Small intestine (tissue), 7 donors: ENCODE results near the gene LHX8. TPM values are rescaled to one million over a fixed set of nuclear protein-coding genes. Genes with fewer than 3 reads are reported as not detected.
"Not testable (repeated sequence)": the region's sequence is repeated elsewhere in the genome, so short reads cannot be mapped to it uniquely, and the experiment has no call there.

Source experiments
- DNase-seq, 2 donors: peaks; one replicate each; pipeline versions ENCODE4 v3.0.0 to v3.0.0-alpha.2; 2013
- FAIRE-seq: peaks from 2 replicates; lab custom pipeline; 2012; peaks lifted over from hg19 to GRCh38; lab: Jason Lieb, UNC
- H3K27ac ChIP-seq, 3 donors: one replicate each; pipeline ENCODE4 v1.5.1; 2013; ENCODE audit warnings: low read length in 2 of 3, mild to moderate bottlenecking in 2 of 3, control low read depth in 1 of 3, inconsistent platforms in 1 of 3, low read depth in 1 of 3, moderate library complexity in 1 of 3
- H3K27me3 ChIP-seq, 3 donors: one replicate each; pipeline ENCODE4 v1.6.1; 2013; ENCODE audit warnings: low read length in 3 of 3, inconsistent platforms in 1 of 3; ENCODE audit not compliant: control insufficient read depth in 3 of 3, insufficient read depth in 3 of 3
- H3K36me3 ChIP-seq, 3 donors: one replicate each; pipeline ENCODE4 v1.6.1; 2013; ENCODE audit warnings: low read length in 3 of 3, inconsistent platforms in 1 of 3, low read depth in 1 of 3, mild to moderate bottlenecking in 1 of 3, moderate library complexity in 1 of 3; ENCODE audit not compliant: control insufficient read depth in 3 of 3, insufficient read depth in 2 of 3
- H3K4me1 ChIP-seq, 3 donors: one replicate each; pipeline ENCODE4 v1.6.1; 2013; ENCODE audit warnings: low read length in 2 of 3, inconsistent platforms in 1 of 3, low read depth in 1 of 3, mild to moderate bottlenecking in 1 of 3, moderate library complexity in 1 of 3; ENCODE audit not compliant: control insufficient read depth in 3 of 3, insufficient read depth in 2 of 3
- H3K4me3 ChIP-seq, 3 donors: one replicate each; pipeline ENCODE4 v1.5.1; 2013; ENCODE audit warnings: low read length in 3 of 3, control low read depth in 1 of 3, inconsistent platforms in 1 of 3, low read depth in 1 of 3, mild to moderate bottlenecking in 1 of 3, moderate library complexity in 1 of 3
- H3K9me3 ChIP-seq, 2 donors: one replicate each; pipeline ENCODE4 v1.6.1; 2013; ENCODE audit warnings: low read depth in 1 of 2, low read length in 1 of 2; ENCODE audit not compliant: control insufficient read depth in 2 of 2, insufficient read depth in 1 of 2
- WGBS, 3 donors: extraction: QIAGEN DNeasy Blood & Tissue Kit; methylation state at CpG; one replicate each; pipeline ENCODE4 v1.1.7; 2013; 5-methylcytosine and 5-hydroxymethylcytosine counted together
- polyA plus RNA-seq, 4 donors: library from polyadenylated mRNA; stranded (reverse) in 3 of 4; unstranded in 1 of 4; fragments of 200-250 nt in 3 of 4; fragments of 120-200 nt in 1 of 4; gene quantifications; one replicate each; pipeline versions ENCODE4 v1.2.1 to v1.2.3, GENCODE V29; 2013
- donor health status: healthy with polysubstance abuse.
- donor health status: control.
- donor health status: control.
- donor health status: Bipolar disorder and iron deficiency.
- donor health status: healthy.

LHX8 gene
- polyA plus RNA-seq, 4 donors: not detected

DNA sequence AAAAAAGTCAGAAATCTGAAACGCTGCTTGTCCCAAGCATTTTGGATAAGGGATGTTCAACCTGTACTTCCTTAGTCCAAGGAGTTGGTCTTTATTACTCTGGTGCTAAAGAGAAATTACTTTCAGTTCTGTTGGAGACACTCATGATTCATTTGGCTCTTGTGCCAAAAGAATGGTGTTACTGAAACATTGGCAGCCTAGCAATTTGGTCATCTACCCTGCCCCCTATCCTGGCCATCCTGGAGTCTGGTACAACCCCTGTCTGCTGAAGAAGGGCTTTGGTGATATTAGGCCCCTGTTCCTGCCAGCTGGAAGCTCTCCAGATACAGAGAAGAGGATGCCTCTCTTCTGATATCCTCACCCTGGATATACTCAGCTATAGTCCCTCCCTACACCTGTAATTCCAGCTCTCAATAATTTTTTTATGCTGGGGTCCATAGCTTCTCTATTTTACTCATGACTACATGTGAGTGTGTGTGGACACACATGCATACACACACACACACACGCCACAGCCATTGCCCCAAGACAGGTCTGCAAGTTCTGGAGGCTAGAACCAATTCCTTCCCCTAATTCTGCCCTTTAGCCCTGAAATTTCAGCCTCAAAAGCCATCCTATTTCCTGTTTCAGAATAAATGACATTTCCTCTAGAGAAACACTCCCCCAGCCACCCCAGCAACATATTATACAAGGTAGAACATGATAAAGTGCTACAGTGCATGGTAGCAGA, 40.0 kb downstream of the LHX8 start:
- no peaks in the 10 kb centered on the region for H3K9me3 ChIP-seq
- H3K4me1 ChIP-seq: no peaks in the 10 kb centered on the region
- H3K27me3 ChIP-seq: no peaks in the 10 kb centered on the region
- no peak overlapping the region for H3K27ac ChIP-seq
- FAIRE-seq (no peak), DNase-seq (no peak)
- H3K36me3 ChIP-seq: no peaks in the 10 kb centered on the region
- 69 to 79% (median 71%) methylated on average over 2 of the region's 2 CpGs for WGBS, 3 donors
- H3K4me3 ChIP-seq: no peak overlapping the region

DNA sequence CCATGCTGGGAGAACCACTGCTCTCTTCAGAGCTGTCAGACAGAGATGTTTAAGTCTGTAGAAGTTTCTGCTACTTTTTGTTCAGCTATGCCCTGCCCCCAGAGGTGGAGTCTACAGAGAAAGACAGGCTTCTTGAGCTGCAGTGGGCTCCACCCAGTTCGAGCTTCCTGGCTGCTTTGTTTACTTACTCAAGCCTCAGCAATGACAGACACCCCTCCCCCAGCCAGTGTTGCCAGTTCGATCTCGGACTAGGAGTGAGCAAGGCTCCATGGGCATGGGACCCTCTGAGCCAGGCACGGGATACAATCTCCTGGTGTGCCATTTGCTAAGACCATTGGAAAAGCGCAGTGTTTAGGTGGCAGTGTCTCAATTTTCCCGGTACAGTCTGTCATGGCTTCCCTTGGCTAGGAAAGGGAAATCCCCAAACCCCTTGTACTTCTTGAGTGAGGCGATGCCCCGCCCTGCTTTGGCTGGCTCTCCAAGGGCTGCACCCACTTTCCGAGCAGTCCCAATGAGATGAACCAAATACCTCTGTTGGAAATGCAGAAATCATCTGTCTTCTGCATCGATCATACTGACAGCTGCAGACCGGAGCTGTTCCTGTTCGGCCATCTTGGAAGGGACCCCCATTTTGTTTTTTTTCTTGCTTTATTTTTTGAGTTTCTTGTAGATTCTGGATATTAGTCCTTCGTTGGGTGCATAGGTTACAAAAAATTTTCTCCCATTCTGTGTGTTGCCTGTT, 47.2 kb downstream of the LHX8 start:
- WGBS, 3 donors: 84 to 87% (median 87%) methylated on average over 13 of the region's 13 CpGs
- not testable (repeated sequence) for H3K27ac ChIP-seq, H3K4me3 ChIP-seq, H3K4me1 ChIP-seq, H3K9me3 ChIP-seq, DNase-seq, H3K27me3 ChIP-seq, FAIRE-seq, H3K36me3 ChIP-seq

DNA sequence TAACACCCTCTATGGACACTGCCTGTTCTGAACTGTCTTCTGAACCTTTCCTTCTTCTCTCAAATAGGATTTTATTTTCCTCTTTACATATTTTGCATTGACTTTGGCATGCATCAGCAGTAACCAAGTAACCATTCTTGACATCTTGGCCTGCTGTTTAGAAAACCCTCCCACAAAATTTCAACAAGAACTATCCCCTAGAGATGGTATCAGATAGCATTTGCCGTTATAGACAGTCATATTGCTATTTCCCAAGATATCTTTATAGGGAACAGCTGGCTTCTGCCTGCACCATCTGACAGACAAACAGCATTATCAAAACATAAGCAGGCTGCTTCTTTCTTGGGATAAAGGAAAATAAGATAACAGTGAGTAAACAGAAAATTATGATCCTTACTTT, 54.7 kb downstream of the LHX8 start:
- no peaks in the 10 kb centered on the region for H3K9me3 ChIP-seq
- no peak for FAIRE-seq
- DNase-seq: no peak
- H3K27ac ChIP-seq: no peak overlapping the region
- no peaks in the 10 kb centered on the region for H3K36me3 ChIP-seq
- H3K27me3 ChIP-seq: no peaks in the 10 kb centered on the region
- H3K4me1 ChIP-seq: no peaks in the 10 kb centered on the region
- 52 to 69% (median 65%) methylated on average over 1 of the region's 1 CpG for whole genome bisulfite sequencing, 3 donors
- no peak overlapping the region for H3K4me3 ChIP-seq

DNA sequence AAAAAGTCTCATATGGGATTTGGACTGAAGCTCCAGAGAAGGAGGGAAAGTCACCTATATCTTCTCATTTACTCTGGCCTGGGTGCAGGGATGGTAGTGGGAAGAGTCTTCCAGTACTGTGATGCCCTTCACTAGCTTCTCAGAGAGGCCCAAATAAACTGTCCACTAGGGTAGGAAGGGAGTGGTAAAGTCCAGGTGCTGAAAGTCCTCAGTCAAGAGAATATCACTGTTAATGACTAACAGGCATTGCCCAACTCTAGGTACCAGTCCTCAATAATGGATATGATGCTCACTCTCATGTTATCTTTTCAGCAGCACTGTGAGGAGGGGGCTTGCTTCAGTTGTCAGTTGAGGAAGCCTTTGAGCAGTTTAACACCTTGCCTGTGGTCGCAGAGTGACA, 64.0 kb downstream of the LHX8 start:
- Histone ChIP-seq H3K9me3 (no peaks in the 10 kb centered on the region), H3K4me3 (no peak overlapping the region), H3K36me3 (no peaks in the 10 kb centered on the region), H3K27me3 (no peaks in the 10 kb centered on the region), H3K4me1 (no peaks in the 10 kb centered on the region), H3K27ac (no peak overlapping the region)
- DNase-seq (no peak), FAIRE-seq (no peak)
- WGBS, 3 donors: 41 to 63% (median 52%) methylated on average over 1 of the region's 1 CpG

DNA sequence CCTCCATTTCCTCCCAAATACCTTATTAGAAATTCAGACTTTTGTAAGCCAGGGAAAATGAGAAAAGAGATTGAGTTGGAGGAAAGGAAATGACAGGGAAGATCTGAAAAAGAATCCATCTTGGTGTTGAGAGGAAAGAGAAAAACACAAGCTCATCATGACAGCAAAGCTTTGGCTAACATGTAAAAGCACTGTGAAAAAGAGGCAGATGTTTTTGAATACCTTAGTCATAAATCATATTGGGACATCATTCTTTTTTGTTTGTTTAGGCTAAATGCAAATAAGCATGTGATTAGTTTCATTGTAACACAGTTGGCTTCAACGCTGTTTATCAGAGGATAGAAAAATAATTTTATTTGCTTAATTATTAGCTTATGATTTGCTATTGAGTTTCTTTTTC, 64.6 kb downstream of the LHX8 start:
- H3K36me3 ChIP-seq: no peaks in the 10 kb centered on the region
- DNase-seq: no peak
- FAIRE-seq: no peak
- H3K9me3 ChIP-seq: no peaks in the 10 kb centered on the region
- H3K4me3 ChIP-seq: no peak overlapping the region
- no peaks in the 10 kb centered on the region for H3K27me3 ChIP-seq
- no peak overlapping the region for H3K27ac ChIP-seq
- 18 to 66% (median 37%) methylated on average over 1 of the region's 1 CpG for WGBS, 3 donors
- H3K4me1 ChIP-seq: no peaks in the 10 kb centered on the region

DNA sequence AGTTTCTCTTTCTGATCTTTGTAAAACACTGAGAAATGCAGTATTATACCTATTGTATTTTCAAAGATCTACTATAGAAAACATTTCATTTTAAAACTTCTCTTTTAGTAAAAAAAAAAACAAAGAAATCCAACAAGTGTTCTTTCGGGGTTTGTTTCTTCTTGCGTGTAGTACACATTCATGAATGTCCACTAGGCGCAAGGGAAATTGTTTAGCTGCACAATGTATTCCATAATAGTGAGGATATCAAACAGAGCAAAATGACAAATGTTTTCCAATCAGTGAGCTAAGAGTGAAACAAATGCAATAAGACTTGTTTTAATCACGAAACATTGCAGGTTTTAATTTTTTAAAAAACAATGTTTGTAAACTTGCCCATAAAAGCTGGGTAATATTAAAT, 68.6 kb downstream of the LHX8 start:
- Histone ChIP-seq H3K27me3 (no peaks in the 10 kb centered on the region), H3K4me1 (no peaks in the 10 kb centered on the region), H3K27ac (no peak overlapping the region), H3K36me3 (no peaks in the 10 kb centered on the region), H3K4me3 (no peak overlapping the region), H3K9me3 (no peaks in the 10 kb centered on the region)
- no peak for DNase-seq
- 81 to 93% (median 90%) methylated on average over 4 of the region's 4 CpGs for WGBS, 3 donors
- FAIRE-seq: no peak

DNA sequence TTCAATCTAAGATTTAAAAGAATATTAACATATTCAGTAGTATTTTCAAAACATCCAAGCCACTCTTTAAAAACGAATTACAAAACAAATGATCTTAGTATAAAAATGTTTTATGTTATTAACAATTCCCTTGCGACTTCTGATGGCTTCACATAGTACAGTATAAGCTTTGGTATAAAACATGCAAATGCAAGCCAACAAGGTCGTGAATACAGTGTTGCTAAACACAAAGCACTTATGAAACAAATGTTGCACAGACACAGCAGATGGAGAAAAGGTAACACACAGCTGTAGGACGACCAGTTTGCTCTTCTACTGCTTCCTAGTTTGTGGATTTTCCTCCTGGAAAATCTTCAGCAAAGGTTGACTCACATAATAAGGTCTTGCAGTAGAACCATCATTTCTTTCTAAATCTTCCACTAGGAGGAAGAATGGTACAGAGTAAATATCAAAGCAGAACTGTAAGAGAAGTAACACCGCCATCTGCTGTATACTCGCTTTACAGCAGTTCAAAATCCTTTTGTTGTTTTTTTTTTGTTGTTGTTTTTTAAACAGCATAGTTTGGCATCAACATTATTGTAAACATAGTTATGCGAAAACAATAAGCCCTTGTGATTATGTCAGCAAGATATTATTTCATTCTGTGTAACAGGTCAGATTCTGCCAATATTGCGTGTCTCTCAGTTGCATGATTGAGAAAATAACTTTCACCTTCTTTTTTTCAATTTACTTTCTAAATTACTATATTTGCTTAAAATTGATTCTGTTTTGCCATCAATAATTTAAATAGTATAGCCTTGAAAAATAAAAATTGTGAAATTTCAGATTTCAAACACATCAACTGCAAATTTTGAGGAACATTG, 69.5 kb downstream of the LHX8 start:
- Histone ChIP-seq H3K27ac (no peak overlapping the region), H3K4me3 (no peak overlapping the region), H3K4me1 (no peaks in the 10 kb centered on the region), H3K36me3 (no peaks in the 10 kb centered on the region), H3K9me3 (no peaks in the 10 kb centered on the region), H3K27me3 (no peaks in the 10 kb centered on the region)
- DNase-seq (peak; percentile 7 to 31), FAIRE-seq (no peak)
- 21 to 30% (median 28%) methylated on average over 8 of the region's 8 CpGs for WGBS, 3 donors

DNA sequence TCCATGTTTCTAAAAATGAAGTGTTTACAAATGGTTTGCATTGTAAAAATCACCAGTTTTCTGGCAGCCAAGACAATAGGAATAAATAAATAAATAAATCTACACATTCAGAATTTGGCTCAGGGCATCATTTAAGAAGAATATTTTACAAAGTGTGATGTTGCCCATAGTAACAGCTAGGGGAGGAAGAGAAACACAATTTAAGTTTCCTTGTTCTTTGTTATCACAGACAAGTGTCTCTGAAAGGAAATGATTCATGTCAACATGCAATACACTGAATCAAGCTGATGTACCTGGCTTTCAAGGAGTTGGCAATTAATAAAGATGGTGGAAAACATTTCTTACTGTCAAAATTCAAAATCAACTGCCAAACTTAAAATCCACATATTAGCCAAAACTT, 74.7 kb downstream of the LHX8 start:
- Histone ChIP-seq H3K27ac (no peak overlapping the region), H3K27me3 (no peaks in the 10 kb centered on the region), H3K4me1 (no peaks in the 10 kb centered on the region), H3K36me3 (no peaks in the 10 kb centered on the region), H3K4me3 (no peak overlapping the region), H3K9me3 (no peaks in the 10 kb centered on the region)
- DNase-seq (no peak), FAIRE-seq (no peak)
